HepG2 (cell line): ENCODE measurements around the gene ZNF771. TPM values are rescaled to one million over a fixed set of nuclear protein-coding genes. Genes with fewer than 3 reads are reported as not detected.

ENCODE experiments used
- ATF3 ChIP-seq: sonication (generic); formaldehyde crosslinking; IDR thresholded peaks from 2 replicates; pipeline ENCODE4 v1.4.0; 2020; ENCODE audit warnings: missing genetic modification reagents
- RCOR2 ChIP-seq: IDR thresholded peaks from 2 replicates; pipeline ENCODE4 v1.6.1; 2016; ENCODE audit warnings: missing biosample characterization, missing genetic modification reagents
- THAP9 ChIP-seq: sonication (generic); formaldehyde crosslinking; IDR thresholded peaks from 2 replicates; pipeline ENCODE4; 2020; ENCODE audit warnings: missing genetic modification reagents, mild to moderate bottlenecking, borderline replicate concordance
- TRIM22 ChIP-seq: fragments of 450-650 bp; IDR thresholded peaks from 2 replicates; pipeline ENCODE4 v1.6.1; 2017
- ZKSCAN8 ChIP-seq: IDR thresholded peaks from 2 replicates; pipeline ENCODE4 v1.6.1; 2016; ENCODE audit warnings: borderline replicate concordance, missing genetic modification reagents, missing compliant biosample characterization
- ZNF549 ChIP-seq: sonication (generic); formaldehyde crosslinking; IDR thresholded peaks from 2 replicates; pipeline ENCODE4 v1.5.0; 2020; ENCODE audit warnings: missing genetic modification reagents
- ZNF703 ChIP-seq: sonication (generic); formaldehyde crosslinking; IDR thresholded peaks from 2 replicates; pipeline ENCODE4 v1.5.1; 2020; ENCODE audit warnings: missing genetic modification reagents, mild to moderate bottlenecking, moderate library complexity, borderline replicate concordance
- ZNF704 ChIP-seq: sonication (generic); formaldehyde crosslinking; IDR thresholded peaks from 2 replicates; pipeline ENCODE4 v1.8.1; 2023; ENCODE audit warnings: mild to moderate bottlenecking, inconsistent platforms, moderate library complexity, missing genetic modification reagents, borderline replicate concordance
- polyA plus RNA-seq, 8 experiments: library from polyadenylated mRNA; depleted of rRNA in 3 of 8; stranded (reverse) in 7 of 8; unstranded in 1 of 8; fragments of >200 nt; fragmentation: Illumina TruSeq in 4 of 8; extraction: Trizol in 4 of 8; gene quantifications; 2 replicates each; pipeline versions ENCODE4 v1.2.1 to v1.2.3, GENCODE V29; 2011 to 2016; ENCODE audit warnings: low read depth in 4 of 8, missing spikeins in 1 of 8, mixed read lengths in 1 of 8; ENCODE audit not compliant: insufficient read depth in 1 of 8
- total RNA-seq, 5 experiments: library from RNA; depleted of rRNA; stranded (reverse); fragments of >200 nt; fragmentation: Illumina TruSeq; extraction: Trizol; gene quantifications; 2 replicates each; pipeline ENCODE4 v1.2.3, GENCODE V29; 2016; ENCODE audit warnings: low read depth in 1 of 5
- TF ChIP-seq, protein P1 (sequence below): sonication (generic); formaldehyde crosslinking; IDR thresholded peaks from 2 replicates; pipeline ENCODE4 v1.5.1; 2020; ENCODE audit warnings: missing genetic modification reagents, mild to moderate bottlenecking, borderline replicate concordance
- TF ChIP-seq, protein P2 (sequence below): sonication (generic); formaldehyde crosslinking; IDR thresholded peaks from 2 replicates; pipeline ENCODE4 v1.4.0; 2020; ENCODE audit warnings: missing genetic modification reagents
- TF ChIP-seq, protein P3 (sequence below): IDR thresholded peaks from 2 replicates; pipeline ENCODE4 v1.6.1; 2016

ZNF771 gene
- total and polyA plus RNA-seq, 2 of the 13 experiments (the other 11 are each of a cell fraction or from before 2014, with no cell fraction given), result 5.0 to 11.8 TPM

DNA sequence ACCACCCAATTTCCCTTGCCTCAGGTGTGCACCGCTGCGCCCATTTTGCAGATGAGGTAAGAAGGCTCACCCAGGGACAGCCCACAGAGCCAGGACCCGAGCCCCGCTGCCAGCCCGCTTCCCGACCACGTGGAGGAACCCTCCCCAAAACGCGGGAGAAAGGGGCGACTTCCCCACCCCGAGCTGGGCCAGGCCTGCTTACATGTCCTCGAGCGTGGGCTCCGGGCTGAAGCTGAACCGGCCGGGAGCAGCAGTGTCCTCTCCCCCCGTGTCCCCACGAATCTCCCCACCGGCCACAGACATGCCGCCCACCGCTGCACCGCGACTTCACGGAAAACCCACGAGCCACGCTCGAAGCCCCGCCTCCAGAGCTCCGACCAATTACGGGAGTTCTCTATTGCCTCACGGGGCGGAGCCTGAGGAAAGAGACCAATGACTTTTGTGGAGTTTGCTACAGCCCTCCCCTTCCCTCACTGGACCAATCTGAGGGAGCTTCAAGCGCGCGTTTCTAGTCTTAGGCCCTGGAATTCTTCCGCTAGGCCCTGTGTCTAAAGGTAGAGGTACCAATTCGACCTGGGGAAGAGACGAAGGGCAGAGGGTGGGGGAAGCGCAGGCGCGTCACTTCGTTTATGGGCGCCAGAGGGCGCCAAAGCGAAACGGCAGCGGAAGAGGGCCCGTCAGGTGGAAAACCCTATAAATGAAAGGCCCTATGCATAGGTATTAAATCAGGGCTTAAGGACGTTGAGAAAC lies 22.4 kb downstream of the ZNF771 start, which contains the start of gene DCTPP1 (continued):
- TF ChIP-seq, protein P1, sequence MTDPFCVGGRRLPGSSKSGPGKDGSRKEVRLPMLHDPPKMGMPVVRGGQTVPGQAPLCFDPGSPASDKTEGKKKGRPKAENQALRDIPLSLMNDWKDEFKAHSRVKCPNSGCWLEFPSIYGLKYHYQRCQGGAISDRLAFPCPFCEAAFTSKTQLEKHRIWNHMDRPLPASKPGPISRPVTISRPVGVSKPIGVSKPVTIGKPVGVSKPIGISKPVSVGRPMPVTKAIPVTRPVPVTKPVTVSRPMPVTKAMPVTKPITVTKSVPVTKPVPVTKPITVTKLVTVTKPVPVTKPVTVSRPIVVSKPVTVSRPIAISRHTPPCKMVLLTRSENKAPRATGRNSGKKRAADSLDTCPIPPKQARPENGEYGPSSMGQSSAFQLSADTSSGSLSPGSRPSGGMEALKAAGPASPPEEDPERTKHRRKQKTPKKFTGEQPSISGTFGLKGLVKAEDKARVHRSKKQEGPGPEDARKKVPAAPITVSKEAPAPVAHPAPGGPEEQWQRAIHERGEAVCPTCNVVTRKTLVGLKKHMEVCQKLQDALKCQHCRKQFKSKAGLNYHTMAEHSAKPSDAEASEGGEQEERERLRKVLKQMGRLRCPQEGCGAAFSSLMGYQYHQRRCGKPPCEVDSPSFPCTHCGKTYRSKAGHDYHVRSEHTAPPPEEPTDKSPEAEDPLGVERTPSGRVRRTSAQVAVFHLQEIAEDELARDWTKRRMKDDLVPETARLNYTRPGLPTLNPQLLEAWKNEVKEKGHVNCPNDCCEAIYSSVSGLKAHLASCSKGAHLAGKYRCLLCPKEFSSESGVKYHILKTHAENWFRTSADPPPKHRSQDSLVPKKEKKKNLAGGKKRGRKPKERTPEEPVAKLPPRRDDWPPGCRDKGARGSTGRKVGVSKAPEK, result no peak
- TF ChIP-seq ZNF549 (CRISPR knock-in tag) (no peak), ZNF704 (CRISPR knock-in tag) (peak; percentile 91), THAP9 (CRISPR knock-in tag) (no peak; the same call in none of the 2 replicates), ZNF703 (CRISPR knock-in tag) (peak; percentile 73; the same call in 1 of the 2 replicates), ZKSCAN8 (CRISPR knock-in tag) (peak; percentile 73), ATF3 (CRISPR knock-in tag) (0 out of 2 replicates have a peak, but pooled peaks have one; percentile 25), TRIM22 (no peak), RCOR2 (CRISPR knock-in tag) (peak; percentile 49; the same call in 1 of the 2 replicates)
- TF ChIP-seq, protein P2, sequence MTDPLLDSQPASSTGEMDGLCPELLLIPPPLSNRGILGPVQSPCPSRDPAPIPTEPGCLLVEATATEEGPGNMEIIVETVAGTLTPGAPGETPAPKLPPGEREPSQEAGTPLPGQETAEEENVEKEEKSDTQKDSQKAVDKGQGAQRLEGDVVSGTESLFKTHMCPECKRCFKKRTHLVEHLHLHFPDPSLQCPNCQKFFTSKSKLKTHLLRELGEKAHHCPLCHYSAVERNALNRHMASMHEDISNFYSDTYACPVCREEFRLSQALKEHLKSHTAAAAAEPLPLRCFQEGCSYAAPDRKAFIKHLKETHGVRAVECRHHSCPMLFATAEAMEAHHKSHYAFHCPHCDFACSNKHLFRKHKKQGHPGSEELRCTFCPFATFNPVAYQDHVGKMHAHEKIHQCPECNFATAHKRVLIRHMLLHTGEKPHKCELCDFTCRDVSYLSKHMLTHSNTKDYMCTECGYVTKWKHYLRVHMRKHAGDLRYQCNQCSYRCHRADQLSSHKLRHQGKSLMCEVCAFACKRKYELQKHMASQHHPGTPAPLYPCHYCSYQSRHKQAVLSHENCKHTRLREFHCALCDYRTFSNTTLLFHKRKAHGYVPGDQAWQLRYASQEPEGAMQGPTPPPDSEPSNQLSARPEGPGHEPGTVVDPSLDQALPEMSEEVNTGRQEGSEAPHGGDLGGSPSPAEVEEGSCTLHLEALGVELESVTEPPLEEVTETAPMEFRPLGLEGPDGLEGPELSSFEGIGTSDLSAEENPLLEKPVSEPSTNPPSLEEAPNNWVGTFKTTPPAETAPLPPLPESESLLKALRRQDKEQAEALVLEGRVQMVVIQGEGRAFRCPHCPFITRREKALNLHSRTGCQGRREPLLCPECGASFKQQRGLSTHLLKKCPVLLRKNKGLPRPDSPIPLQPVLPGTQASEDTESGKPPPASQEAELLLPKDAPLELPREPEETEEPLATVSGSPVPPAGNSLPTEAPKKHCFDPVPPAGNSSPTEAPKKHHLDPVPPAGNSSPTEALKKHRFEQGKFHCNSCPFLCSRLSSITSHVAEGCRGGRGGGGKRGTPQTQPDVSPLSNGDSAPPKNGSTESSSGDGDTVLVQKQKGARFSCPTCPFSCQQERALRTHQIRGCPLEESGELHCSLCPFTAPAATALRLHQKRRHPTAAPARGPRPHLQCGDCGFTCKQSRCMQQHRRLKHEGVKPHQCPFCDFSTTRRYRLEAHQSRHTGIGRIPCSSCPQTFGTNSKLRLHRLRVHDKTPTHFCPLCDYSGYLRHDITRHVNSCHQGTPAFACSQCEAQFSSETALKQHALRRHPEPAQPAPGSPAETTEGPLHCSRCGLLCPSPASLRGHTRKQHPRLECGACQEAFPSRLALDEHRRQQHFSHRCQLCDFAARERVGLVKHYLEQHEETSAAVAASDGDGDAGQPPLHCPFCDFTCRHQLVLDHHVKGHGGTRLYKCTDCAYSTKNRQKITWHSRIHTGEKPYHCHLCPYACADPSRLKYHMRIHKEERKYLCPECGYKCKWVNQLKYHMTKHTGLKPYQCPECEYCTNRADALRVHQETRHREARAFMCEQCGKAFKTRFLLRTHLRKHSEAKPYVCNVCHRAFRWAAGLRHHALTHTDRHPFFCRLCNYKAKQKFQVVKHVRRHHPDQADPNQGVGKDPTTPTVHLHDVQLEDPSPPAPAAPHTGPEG (CRISPR knock-in tag), result peak; percentile 90
- TF ChIP-seq, protein P3, sequence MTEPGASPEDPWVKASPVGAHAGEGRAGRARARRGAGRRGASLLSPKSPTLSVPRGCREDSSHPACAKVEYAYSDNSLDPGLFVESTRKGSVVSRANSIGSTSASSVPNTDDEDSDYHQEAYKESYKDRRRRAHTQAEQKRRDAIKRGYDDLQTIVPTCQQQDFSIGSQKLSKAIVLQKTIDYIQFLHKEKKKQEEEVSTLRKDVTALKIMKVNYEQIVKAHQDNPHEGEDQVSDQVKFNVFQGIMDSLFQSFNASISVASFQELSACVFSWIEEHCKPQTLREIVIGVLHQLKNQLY (CRISPR knock-in tag), result no peak; the same call in 1 of the 2 replicates
